Right hindlimb (tissue), 1 donor: ENCODE results near the gene CDC20B.
"Not testable (repeated sequence)": the region's sequence is repeated elsewhere in the genome, so short reads cannot be mapped to it uniquely, and the experiment has no call there.

Experiments used
- DNase-seq: peaks from one replicate; pipeline ENCODE4 v3.0.0-alpha.2; 2018

CDC20B gene

DNA sequence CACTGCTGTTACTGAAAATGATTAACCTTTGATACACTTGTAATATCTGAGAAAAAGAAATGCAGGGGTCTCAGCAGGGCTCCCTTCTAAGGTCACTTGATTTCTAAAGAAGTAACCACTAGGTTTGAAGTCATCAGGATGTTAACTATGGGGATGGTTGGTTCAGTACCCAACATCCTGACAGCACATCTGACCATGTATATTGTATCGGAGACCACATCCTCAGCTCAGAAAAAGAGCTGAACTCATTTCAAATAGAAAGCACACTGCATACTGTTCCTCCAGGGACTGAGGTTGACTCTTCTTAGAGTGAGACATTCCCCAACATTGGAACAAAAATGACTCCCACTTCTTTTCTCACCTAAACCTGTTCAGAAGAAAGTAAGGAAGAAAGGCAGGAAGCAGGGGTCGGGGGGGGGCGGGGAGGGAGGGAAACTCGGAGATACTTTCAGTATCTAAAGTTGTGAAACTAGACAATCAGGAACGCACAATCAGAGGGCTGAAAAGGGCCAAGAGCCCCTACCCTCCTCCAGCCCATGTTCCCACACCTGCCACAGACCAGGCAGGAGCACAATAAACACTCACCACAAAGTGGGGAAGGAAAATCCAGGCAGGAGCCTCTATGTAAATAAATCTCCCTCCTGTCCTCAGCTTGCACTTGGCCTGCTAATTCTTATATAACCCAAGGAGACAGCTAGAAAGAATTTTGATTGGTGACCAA lies 71.3 kb downstream of the CDC20B start:
- no peak for DNase-seq

GRCh38 chr5:55101148-55101547 lies 71.8 kb downstream of the CDC20B start:
- not testable (repeated sequence) for DNase-seq

DNA sequence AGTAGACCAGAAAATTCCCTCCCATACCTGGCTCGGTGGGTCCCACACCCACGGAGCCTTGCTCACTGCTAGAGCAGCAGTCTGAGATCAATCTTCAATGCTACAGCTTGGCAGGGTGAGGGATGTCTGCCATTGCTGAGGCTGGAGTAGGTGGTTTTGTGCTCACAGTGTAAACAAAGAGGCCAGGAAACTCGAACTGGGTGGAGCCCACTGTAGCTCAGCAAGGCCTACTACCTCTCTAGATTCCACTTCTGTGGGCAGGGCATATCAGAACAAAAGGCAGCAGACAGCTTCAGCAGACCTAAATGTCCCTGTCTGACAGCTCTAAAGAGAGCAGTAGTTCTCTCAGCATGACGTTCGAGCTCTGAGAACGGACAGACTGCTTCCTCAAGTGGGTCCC lies 76.1 kb downstream of the CDC20B start:
- DNase-seq: no peak

- DNase-seq: no peak
These were observed 76.8 kb downstream of the CDC20B start for GRCh38 chr5:55096182-55096581.

- DNase-seq: not testable (repeated sequence)
These were observed 82.0 kb downstream of the CDC20B start for GRCh38 chr5:55091011-55091410.

DNA sequence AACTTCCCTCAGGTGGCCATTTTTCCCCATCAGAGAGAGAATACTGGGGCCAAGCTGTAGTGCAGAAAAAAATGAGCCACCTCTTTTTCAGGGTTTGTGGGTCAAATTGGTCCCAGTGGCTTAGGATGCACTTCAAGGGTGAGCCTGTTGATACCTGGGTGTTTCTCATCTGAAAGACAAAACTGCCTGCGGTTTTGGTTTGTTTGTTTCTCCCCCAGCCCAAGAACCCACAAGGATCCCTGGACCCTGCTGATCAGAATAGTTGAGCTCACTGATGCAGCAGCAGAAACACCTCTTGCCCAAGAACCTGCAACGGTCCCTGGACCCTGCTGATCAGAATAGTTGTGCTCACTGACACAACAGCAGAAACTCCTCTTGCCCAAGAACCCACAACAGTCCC lies 83.7 kb downstream of the CDC20B start:
- not testable (repeated sequence) for DNase-seq

- DNase-seq: no peak
These were observed 91.4 kb downstream of the CDC20B start for GRCh38 chr5:55081541-55081940.

- no peak for DNase-seq
These were observed 99.8 kb downstream of the CDC20B start for GRCh38 chr5:55073211-55073610.

GRCh38 chr5:55072666-55073065 lies 100.3 kb downstream of the CDC20B start:
- no peak for DNase-seq

GRCh38 chr5:55071413-55071812 lies 101.6 kb downstream of the CDC20B start:
- no peak for DNase-seq

GRCh38 chr5:55070968-55071367 lies 102.0 kb downstream of the CDC20B start:
- no peak for DNase-seq

- no peak for DNase-seq
These were observed 106.7 kb downstream of the CDC20B start for GRCh38 chr5:55066277-55066676.

GRCh38 chr5:55064523-55064922 lies 108.5 kb downstream of the CDC20B start:
- DNase-seq: no peak

DNA sequence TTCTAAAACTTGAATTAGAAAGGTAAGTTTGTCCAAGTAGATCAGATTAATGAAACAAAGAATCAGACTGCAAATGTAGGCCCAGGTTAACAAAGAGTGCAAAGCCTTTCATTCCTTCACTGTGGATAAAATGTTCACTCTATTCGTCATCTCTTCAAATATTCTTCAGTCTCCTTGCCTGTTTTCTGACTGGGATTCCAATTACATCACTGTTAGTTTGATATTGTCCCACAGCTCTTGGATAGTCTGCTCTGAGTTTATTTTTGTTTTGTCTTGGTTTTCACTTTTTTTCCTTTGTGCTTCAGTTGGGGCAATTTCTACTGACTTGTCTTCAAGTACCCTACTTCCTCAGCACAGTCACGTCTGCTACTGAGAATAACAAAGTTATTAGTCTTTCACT lies 109.1 kb downstream of the CDC20B start:
- DNase-seq: no peak

- DNase-seq: no peak
These were observed 109.6 kb downstream of the CDC20B start for GRCh38 chr5:55063220-55063863.
